GM10248 (cell line): ENCODE measurements around the gene CLDN11.

Source experiments
- CTCF ChIA-PET: fragments of 300-600 bp; sonication (Branson Sonifier 250); formaldehyde crosslinking; extraction: SDS; loops from one replicate; lab custom pipeline; 2021; ENCODE audit warnings: antibody characterized with exemption; lab: Yijun Ruan, JAX
- POLR2A ChIA-PET: fragments of 350-650 bp; sonication (Branson Sonifier 250); formaldehyde crosslinking; extraction: SDS; loops from one replicate; lab custom pipeline; 2020; ENCODE audit warnings: antibody characterized with exemption; lab: Yijun Ruan, JAX
- DNase-seq: peaks from one replicate; pipeline ENCODE4 v3.0.0; 2012; ENCODE audit errors: extremely low spot score
- TF ChIP-seq, protein P1 (sequence below): IDR thresholded peaks from 2 replicates; pipeline ENCODE4 v1.5.1; 2012; ENCODE audit warnings: mild to moderate bottlenecking, low read depth; ENCODE audit errors: extremely low read depth, missing control alignments, control extremely low read depth

Gene CLDN11

DNA sequence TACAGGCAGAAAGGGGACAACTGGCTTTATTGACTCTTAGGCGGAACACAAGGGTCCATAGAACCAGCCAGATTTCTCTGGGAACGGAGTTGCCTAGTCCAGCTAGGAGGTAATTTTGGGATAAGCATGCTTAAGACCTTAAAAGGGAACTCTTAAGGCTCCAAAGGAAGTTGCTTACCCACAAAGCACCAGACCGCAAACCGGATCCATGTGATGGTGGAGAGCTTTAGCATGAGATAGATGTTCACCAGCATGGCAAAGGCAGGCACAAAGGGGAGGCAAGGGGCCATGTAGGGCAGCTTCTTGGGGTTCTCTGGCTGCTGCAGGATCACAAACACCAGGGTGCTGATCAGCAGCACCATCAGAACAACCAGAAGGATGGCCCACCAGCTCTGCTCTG is 61.4 kb downstream of the CLDN11 start:
- TF ChIP-seq, protein P1, sequence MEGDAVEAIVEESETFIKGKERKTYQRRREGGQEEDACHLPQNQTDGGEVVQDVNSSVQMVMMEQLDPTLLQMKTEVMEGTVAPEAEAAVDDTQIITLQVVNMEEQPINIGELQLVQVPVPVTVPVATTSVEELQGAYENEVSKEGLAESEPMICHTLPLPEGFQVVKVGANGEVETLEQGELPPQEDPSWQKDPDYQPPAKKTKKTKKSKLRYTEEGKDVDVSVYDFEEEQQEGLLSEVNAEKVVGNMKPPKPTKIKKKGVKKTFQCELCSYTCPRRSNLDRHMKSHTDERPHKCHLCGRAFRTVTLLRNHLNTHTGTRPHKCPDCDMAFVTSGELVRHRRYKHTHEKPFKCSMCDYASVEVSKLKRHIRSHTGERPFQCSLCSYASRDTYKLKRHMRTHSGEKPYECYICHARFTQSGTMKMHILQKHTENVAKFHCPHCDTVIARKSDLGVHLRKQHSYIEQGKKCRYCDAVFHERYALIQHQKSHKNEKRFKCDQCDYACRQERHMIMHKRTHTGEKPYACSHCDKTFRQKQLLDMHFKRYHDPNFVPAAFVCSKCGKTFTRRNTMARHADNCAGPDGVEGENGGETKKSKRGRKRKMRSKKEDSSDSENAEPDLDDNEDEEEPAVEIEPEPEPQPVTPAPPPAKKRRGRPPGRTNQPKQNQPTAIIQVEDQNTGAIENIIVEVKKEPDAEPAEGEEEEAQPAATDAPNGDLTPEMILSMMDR: no peak
- ChIA-PET POLR2A (no interaction called here), CTCF (no interaction called here)
- no peak for DNase-seq

DNA sequence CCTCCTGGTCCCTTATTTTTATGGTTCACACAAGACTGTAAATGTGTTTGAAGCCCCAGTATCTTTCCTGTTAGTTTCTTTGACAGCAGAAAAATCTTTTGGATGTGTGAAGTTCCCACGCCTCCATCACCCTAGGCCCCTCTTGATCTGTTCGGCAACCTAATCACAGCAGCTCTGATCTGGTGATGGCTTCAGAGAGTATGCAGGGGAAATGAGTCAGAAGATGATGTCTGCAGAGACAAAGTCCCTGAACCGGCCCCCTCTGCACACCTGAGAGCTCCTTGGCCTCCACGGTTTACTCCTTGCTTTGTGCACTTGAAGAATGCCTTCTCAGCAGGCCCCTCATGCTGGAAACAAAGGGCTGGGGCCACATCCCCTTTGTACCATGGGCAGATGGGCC is 63.5 kb downstream of the CLDN11 start:
- ChIA-PET CTCF (no interaction called here), POLR2A (no interaction called here)
- DNase-seq: no peak
- TF ChIP-seq, protein P1: no peak

DNA sequence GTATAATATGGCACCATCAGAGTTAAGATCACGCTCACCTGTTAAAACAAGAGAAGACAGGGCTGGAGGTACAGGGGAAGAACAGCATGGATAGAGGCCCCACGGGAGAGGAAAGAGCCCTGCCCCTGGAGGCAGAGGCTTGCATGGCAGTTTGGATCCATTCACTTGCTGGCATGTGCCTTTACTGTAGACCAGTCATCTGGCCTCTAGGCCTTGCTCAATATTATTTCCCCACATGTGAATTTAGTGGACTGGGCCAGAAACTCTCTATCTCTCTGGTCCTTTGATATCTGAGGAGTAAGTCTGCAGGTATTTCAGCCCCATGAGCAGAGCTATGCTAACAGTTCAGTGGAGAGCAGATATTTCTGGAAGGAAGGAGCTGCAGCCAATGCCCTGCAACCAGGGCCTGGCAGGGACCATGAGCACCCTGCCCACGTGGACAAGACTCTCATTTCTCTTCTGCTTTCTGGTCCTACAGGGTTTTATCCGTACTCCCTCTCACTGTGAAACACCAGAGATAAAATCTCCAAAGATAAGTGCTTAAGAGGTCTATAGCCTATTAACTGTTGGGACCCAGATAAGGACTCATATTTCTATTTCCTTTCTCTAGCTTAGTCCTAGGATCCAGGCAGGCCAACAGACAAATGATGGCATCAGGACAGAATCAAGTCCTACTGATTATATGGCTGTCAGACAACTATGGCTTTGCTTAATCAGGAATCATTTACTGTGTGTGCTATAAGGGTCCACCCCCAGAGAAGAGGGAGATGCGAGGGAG is 65.0 kb downstream of the CLDN11 start:
- TF ChIP-seq, protein P1: no peak
- DNase-seq: no peak
- ChIA-PET POLR2A (no interaction called here), CTCF (no interaction called here)
